Loucy (cell line): ENCODE measurements around the gene SLC27A3.

Source experiments
- EZH2phosphoT487 ChIP-seq: fragments of 200-600 bp; IDR thresholded peaks from 2 replicates; pipeline ENCODE4 v1.6.1; 2018; ENCODE audit warnings: antibody characterized with exemption, mild to moderate bottlenecking, moderate library complexity, borderline replicate concordance
- TF ChIP-seq, protein P1 (sequence below): fragments of 200-600 bp; sonication (generic); conservative IDR thresholded peaks from 2 replicates; pipeline ENCODE4 v1.5.1; 2014; ENCODE audit warnings: mild to moderate bottlenecking, antibody characterized with exemption, low read length

DNA sequence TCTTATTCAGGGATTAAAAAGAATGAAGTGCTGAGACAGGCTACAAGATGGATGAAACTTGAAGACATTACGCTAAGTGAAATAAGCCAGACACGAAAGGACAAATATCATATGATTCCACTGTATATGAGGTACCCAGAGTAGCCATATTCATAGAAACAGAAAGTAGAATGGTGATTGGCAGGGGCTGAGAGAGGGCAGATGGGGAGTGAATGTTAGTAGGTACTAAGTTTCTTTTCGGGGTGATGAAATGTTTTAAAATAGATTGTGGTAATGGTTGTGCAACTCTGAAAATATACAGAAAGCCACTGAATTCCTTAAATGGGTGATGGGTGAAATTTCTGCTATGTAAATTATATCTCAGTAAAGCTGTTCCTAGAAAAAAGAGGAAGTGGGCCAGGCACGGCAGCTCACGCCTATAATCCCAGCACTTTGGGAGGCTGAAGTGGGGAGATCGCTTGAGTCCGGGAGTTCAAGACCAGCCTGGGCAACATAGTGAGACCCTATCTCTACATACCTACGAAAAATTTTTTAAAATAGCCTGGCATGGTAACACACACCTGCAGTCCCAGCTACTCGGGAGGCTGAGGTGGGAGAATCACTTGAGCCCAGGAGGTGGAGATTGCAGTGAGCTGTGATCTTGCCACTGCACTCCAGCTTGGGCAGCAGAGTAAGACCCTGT is 15.9 kb downstream of the SLC27A3 start:
- TF ChIP-seq, protein P1, sequence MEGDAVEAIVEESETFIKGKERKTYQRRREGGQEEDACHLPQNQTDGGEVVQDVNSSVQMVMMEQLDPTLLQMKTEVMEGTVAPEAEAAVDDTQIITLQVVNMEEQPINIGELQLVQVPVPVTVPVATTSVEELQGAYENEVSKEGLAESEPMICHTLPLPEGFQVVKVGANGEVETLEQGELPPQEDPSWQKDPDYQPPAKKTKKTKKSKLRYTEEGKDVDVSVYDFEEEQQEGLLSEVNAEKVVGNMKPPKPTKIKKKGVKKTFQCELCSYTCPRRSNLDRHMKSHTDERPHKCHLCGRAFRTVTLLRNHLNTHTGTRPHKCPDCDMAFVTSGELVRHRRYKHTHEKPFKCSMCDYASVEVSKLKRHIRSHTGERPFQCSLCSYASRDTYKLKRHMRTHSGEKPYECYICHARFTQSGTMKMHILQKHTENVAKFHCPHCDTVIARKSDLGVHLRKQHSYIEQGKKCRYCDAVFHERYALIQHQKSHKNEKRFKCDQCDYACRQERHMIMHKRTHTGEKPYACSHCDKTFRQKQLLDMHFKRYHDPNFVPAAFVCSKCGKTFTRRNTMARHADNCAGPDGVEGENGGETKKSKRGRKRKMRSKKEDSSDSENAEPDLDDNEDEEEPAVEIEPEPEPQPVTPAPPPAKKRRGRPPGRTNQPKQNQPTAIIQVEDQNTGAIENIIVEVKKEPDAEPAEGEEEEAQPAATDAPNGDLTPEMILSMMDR = no peak
- no peak for TF ChIP-seq EZH2phosphoT487
